ENCODE measurements around the gene CYP2E1. TPM values are rescaled to one million over a fixed set of nuclear protein-coding genes. Genes with fewer than 3 reads are reported as not detected.
"Not testable (repeated sequence)": the region's sequence is repeated elsewhere in the genome, so short reads cannot be mapped to it uniquely, and the experiment has no call there.

Gene CYP2E1
- 1 to 10 TPM in 3 of 10 donors, under 1 TPM in 7; 0.45 to 1.7 (median 0.95) TPM for polyA plus RNA-seq (ENCODE audit: insufficient read length in 10 of 10)
- long read RNA-seq, donor 1 = 0 reads
- long read RNA-seq, donor 2 = 0 reads
- long read RNA-seq, donor 3 = 0 reads
- long read RNA-seq, donor 4, partial matches to known transcripts = 0 of 1 reads
- long read RNA-seq, donor 4, other reads (novel, unspliced or antisense) = 0 of 1 reads
- long read RNA-seq, donor 5 = 0 reads
- long read RNA-seq, donor 6 = 0 reads
- long read RNA-seq, donor 7 = 0 reads
- long read RNA-seq, donor 8 = 0 reads
- long read RNA-seq, donor 9 = 0 reads

GRCh38 chr10:133526957-133527588, at the start of gene CYP2E1:
Gene CYP2E1 (plus strand): TSS chr10:133527363. CDS start chr10:133527396, 33 bp downstream.
- no peak for DNase-seq

GRCh38 chr10:133481086-133481643, 46.0 kb upstream of the CYP2E1 start:
- no peak for DNase-seq

GRCh38 chr10:133481657-133482056, 45.5 kb upstream of the CYP2E1 start:
- no peak for DNase-seq

- no peak for DNase-seq
Measured at GRCh38 chr10:133484818-133485217, 42.3 kb upstream of the CYP2E1 start.

GRCh38 chr10:133487085-133487484, 40.1 kb upstream of the CYP2E1 start:
- DNase-seq = no peak

GRCh38 chr10:133488354-133488753, 38.8 kb upstream of the CYP2E1 start:
- no peak for DNase-seq

GRCh38 chr10:133489816-133490588, 37.2 kb upstream of the CYP2E1 start:
- no peak for DNase-seq

GRCh38 chr10:133493562-133493961, 33.6 kb upstream of the CYP2E1 start:
- DNase-seq = not testable (repeated sequence)

GRCh38 chr10:133497363-133497762, 29.8 kb upstream of the CYP2E1 start:
- DNase-seq = not testable (repeated sequence)

- not testable (repeated sequence) for DNase-seq
Measured at GRCh38 chr10:133499176-133499575, 28.0 kb upstream of the CYP2E1 start.

GRCh38 chr10:133500897-133501296, 26.3 kb upstream of the CYP2E1 start:
- not testable (repeated sequence) for DNase-seq

GRCh38 chr10:133509700-133510099, 17.5 kb upstream of the CYP2E1 start:
- no peak for DNase-seq

GRCh38 chr10:133511408-133511807, 15.8 kb upstream of the CYP2E1 start:
- DNase-seq = no peak

- no peak for DNase-seq
Measured at GRCh38 chr10:133511907-133512528, 15.1 kb upstream of the CYP2E1 start.

GRCh38 chr10:133515471-133515870, 11.7 kb upstream of the CYP2E1 start:
- DNase-seq = no peak

- DNase-seq = no peak
Measured at GRCh38 chr10:133516057-133516456, 11.1 kb upstream of the CYP2E1 start.

GRCh38 chr10:133518517-133518916, 8.6 kb upstream of the CYP2E1 start:
- not testable (repeated sequence) for DNase-seq

GRCh38 chr10:133520193-133520738, 6.9 kb upstream of the CYP2E1 start:
- peak; percentile 19 to 30 (median 29) for DNase-seq

GRCh38 chr10:133523631-133524203, 3.4 kb upstream of the CYP2E1 start:
- DNase-seq = no peak

- DNase-seq = no peak
Measured at GRCh38 chr10:133525444-133525843, 1.7 kb upstream of the CYP2E1 start.

GRCh38 chr10:133527771-133528271, 658 bp downstream of the CYP2E1 start:
- peak in 1 of 3 donors; percentile 2 for DNase-seq
